GM18499 (cell line): ENCODE measurements around the gene ALG12.
"Not testable (repeated sequence)": the region's sequence is repeated elsewhere in the genome, so short reads cannot be mapped to it uniquely, and the experiment has no call there.

ENCODE experiments used
- ATAC-seq: cut with Tn5 transposase; IDR thresholded peaks from one replicate; pipeline ENCODE4 v1.9.1; 2021; ENCODE audit warnings: moderate number of reproducible peaks; ENCODE audit not compliant: insufficient read depth, unreplicated experiment

ALG12 gene

DNA sequence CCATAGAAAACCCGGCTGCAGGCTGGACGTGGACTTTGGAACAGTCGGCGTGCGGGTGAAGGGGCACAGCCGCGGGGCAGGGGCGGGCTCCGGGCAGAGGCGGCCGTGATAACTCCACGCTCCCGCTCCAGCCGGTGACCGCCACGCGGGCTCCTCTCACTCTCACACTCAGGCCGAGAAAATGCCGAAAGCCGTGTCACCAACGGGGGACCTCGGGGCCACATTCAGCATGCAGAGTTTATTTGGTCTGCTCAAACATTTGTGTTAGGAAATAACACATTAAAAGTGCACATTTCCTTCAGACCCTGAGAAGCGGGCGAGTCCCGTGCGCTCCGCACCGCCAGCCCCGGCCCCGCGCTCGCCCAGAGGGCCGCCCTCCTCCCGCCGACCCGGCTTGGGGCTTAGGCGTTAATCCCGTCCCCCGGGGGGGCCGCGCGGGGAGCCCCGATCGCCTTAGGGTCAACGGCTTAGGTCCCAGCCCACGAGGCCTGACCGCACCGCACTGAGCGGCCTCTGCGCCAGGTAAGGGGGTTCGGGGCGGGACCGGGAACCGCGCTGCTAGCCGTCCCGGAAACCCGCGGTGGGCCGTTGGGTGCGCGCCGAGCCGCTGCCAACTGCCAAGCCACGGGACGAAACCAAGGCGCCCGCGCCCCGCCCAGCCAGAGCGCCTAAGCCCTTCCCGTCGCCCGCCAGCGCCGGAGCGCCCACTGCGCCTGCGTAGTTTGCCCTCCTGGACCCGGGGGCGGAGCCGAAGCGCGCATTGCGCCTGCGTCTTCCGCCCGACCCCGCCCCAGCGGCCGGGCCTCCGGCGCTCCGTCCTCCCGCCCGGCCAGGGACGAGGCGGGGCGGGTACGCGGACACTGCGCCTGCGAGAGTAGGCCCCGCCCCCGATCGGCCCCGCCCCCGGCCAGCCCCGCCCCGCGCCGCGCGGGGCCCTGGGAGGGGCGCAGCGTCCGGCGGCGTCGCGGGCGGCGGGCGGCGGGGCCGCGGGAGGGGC, 65.0 kb downstream of the ALG12 start, which contains the start of gene ZBED4:
ZBED4 (plus strand) TSS at position 947 of the 997 bp plus-strand sequence. CDS start 29,819 bp downstream, outside the sequence.
- ATAC-seq = peak; percentile 43

DNA sequence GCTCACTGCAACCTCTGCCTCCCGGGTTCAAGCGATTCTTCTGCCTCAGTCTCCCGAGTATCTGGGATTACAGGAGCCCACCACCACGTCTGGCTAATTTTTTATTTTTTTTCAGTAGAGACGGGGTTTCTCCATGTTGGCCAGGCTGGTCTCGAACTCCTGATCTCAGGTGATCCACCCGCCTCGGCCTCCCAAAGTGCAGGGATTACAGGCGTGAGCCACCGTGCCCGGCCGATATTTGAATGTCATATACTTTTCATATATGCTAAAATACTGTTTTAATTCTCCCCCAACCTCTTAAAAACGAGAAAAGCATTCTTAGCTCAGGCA, 65.7 kb downstream of the ALG12 start:
- ATAC-seq = not testable (repeated sequence)

DNA sequence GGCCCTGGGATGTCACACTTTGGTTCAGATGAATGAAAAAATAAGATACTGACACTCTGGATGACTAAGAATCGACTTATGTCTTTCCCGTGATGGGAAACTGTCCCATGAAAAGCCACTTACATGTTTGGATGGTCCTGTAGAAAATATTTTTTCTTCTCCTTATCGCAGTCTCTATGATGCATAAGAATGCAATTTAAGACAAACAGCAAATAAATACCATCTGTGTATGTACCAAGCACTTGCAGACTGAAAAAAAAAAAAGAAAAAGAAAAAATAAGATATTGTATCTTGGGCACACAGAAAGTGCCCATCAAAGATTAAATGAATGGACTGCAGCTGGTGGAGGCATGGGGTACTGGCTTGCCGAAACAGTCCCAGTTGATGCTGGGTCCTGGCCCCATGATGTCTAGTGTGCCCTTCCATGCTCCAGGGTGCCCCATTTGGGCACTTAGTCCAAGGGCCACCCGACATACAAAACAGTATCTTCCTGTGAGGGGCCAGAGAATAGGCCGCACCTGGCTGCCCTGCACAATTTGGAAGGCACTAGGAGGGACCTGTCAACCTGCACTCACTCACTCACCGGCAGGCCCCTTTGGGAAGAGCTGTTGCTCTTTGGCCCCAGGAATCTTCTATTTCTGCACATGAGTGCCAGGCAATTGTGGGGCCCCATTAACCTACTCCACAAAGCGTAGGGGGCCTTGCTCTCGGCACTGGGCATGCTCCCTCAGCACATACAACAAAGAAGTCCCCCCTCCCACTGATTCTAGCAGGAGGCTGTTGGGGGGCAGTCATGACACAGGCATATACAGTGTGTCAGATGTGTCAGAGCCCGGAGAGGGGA, 67.1 kb downstream of the ALG12 start:
- ATAC-seq = no peak
